IMR-90 (cell line): ENCODE results near the gene SLC17A4. TPM values are rescaled to one million over a fixed set of nuclear protein-coding genes. Genes with fewer than 3 reads are reported as not detected.

Source experiments
- ATAC-seq: fragments of 200-7000 bp; cut with Tn5 transposase; 2 replicates; pipeline ENCODE4 v1.9.1; 2020; ENCODE audit warnings: low read depth, mild to moderate bottlenecking, moderate library complexity
- BruUV-seq: library from RNA; stranded (reverse); fragments of 400-500 nt; replicated peaks from 2 replicates; lab custom pipeline; 2021; lab: Mats Ljungman, UMichigan
- CTCF ChIA-PET: fragments of 300-600 bp; formaldehyde crosslinking; extraction: SDS; loops from one replicate; lab custom pipeline; 2021; ENCODE audit warnings: antibody characterized with exemption; lab: Yijun Ruan, JAX
- POLR2A ChIA-PET: fragments of 300-600 bp; sonication (Branson Sonifier 250); formaldehyde crosslinking; loops from one replicate; lab custom pipeline; 2022; ENCODE audit warnings: antibody characterized with exemption; ENCODE audit not compliant: unreplicated experiment; lab: Charles Lee
- DNase-seq: peaks from one replicate; pipeline ENCODE4 v3.0.0; 2013
- H2AFZ ChIP-seq: replicated peaks from 2 replicates; pipeline ENCODE3; 2013; ENCODE audit warnings: low read length, mild to moderate bottlenecking; ENCODE audit not compliant: poor library complexity
- H2AK5ac ChIP-seq: 2 replicates; pipeline ENCODE4 v1.6.1; 2013; ENCODE audit warnings: low read depth, low read length, inconsistent platforms
- H2AK9ac ChIP-seq: replicated peaks from 2 replicates; pipeline ENCODE3; 2013; ENCODE audit warnings: mild to moderate bottlenecking, low read depth, low read length, moderate library complexity; ENCODE audit not compliant: poor library complexity
- H2BK120ac ChIP-seq: 2 replicates; pipeline ENCODE4 v1.6.1; 2013; ENCODE audit warnings: low read depth, low read length, inconsistent platforms
- H2BK15ac ChIP-seq: 3 replicates; pipeline ENCODE4 v1.6.1; 2013; ENCODE audit warnings: low read depth, low read length, inconsistent platforms
- H2BK20ac ChIP-seq: 2 replicates; pipeline ENCODE4 v1.6.1; 2013; ENCODE audit warnings: low read depth, mild to moderate bottlenecking, inconsistent platforms, low read length, moderate library complexity
- H2BK5ac ChIP-seq: 2 replicates; pipeline ENCODE4 v1.6.1; 2013; ENCODE audit warnings: mild to moderate bottlenecking, low read depth, low read length, inconsistent platforms; ENCODE audit not compliant: poor library complexity, severe bottlenecking
- H3K14ac ChIP-seq: replicated peaks from 2 replicates; pipeline ENCODE4 v1.6.1; 2013; ENCODE audit warnings: low read depth, low read length, inconsistent platforms
- H3K18ac ChIP-seq: 2 replicates; pipeline ENCODE4 v1.6.1; 2013; ENCODE audit warnings: low read depth, low read length, control low read depth
- H3K23ac ChIP-seq: 2 replicates; pipeline ENCODE4 v1.6.1; 2013; ENCODE audit warnings: low read depth, low read length, inconsistent platforms
- H3K27ac ChIP-seq: 2 replicates; pipeline ENCODE4 v1.5.1; 2013; ENCODE audit warnings: mild to moderate bottlenecking, control low read depth, low read length; ENCODE audit not compliant: insufficient read depth
- H3K27me3 ChIP-seq: 2 replicates; pipeline ENCODE4 v1.6.1; 2013; ENCODE audit warnings: low read length; ENCODE audit not compliant: control insufficient read depth, insufficient read depth
- H3K36me3 ChIP-seq: 2 replicates; pipeline ENCODE4 v1.6.1; 2013; ENCODE audit warnings: low read length, mixed read lengths; ENCODE audit not compliant: control insufficient read depth, insufficient read depth
- H3K4ac ChIP-seq: 2 replicates; pipeline ENCODE4 v1.6.1; 2013; ENCODE audit warnings: low read depth, low read length, inconsistent platforms
- H3K4me1 ChIP-seq: 2 replicates; pipeline ENCODE4 v1.6.1; 2013; ENCODE audit warnings: low read length, mixed read lengths; ENCODE audit not compliant: control insufficient read depth, insufficient read depth
- H3K4me2 ChIP-seq: 2 replicates; pipeline ENCODE4 v1.6.1; 2013; ENCODE audit warnings: low read depth, mild to moderate bottlenecking, control low read depth, low read length, moderate library complexity
- H3K4me3 ChIP-seq: 2 replicates; pipeline ENCODE4 v1.5.1; 2013; ENCODE audit warnings: low read depth, mild to moderate bottlenecking, control low read depth, low read length, moderate library complexity; ENCODE audit not compliant: insufficient read depth
- H3K56ac ChIP-seq: 2 replicates; pipeline ENCODE4 v1.6.1; 2013; ENCODE audit warnings: low read length, inconsistent platforms; ENCODE audit not compliant: insufficient read depth; ENCODE audit errors: extremely low read depth
- H3K79me1 ChIP-seq, 2 experiments: 2 replicates each; pipeline ENCODE4 v1.6.1; 2013; ENCODE audit warnings: low read length in 2 of 2, inconsistent platforms in 1 of 2, low read depth in 1 of 2
- H3K9ac ChIP-seq: 2 replicates; pipeline ENCODE4 v1.6.1; 2013; ENCODE audit warnings: low read depth, low read length, control low read depth
- H3K9me1 ChIP-seq: 2 replicates; pipeline ENCODE4 v1.6.1; 2013; ENCODE audit warnings: low read length, inconsistent platforms; ENCODE audit not compliant: insufficient read depth
- H3K9me3 ChIP-seq: 2 replicates; pipeline ENCODE4 v1.6.1; 2013; ENCODE audit warnings: low read length; ENCODE audit not compliant: control insufficient read depth, insufficient read depth
- H4K20me1 ChIP-seq: 2 replicates; pipeline ENCODE4 v1.6.1; 2013; ENCODE audit warnings: low read length, inconsistent platforms; ENCODE audit not compliant: insufficient read depth
- H4K5ac ChIP-seq: 2 replicates; pipeline ENCODE4 v1.6.1; 2013; ENCODE audit warnings: mild to moderate bottlenecking, low read depth, low read length, control low read depth
- H4K8ac ChIP-seq, 2 experiments: 2 replicates each; pipeline ENCODE4 v1.6.1; 2013; ENCODE audit warnings: low read depth in 2 of 2, low read length in 2 of 2, control low read depth in 1 of 2, inconsistent platforms in 1 of 2
- H4K91ac ChIP-seq: 2 replicates; pipeline ENCODE4 v1.6.1; 2013; ENCODE audit warnings: low read depth, low read length, inconsistent platforms; ENCODE audit not compliant: insufficient read depth
- BHLHE40 ChIP-seq: fragments of 150-350 bp; IDR thresholded peaks from 2 replicates; pipeline ENCODE4 v1.6.1; 2016; ENCODE audit warnings: mild to moderate bottlenecking, low read depth, low read length
- CEBPB ChIP-seq: IDR thresholded peaks from 2 replicates; pipeline ENCODE4 v1.6.1; 2012; ENCODE audit warnings: low read depth, low read length, improper control_type of control experiment
- CHD1 ChIP-seq: IDR thresholded peaks from 2 replicates; pipeline ENCODE4 v1.6.1; 2012; ENCODE audit warnings: low read depth, low read length, improper control_type of control experiment
- FOS ChIP-seq: fragments of 150-350 bp; IDR thresholded peaks from 2 replicates; pipeline ENCODE4 v1.6.1; 2016; ENCODE audit warnings: low read depth, low read length
- MAFK ChIP-seq: IDR thresholded peaks from 2 replicates; pipeline ENCODE4 v1.6.1; 2012; ENCODE audit warnings: low read depth, low read length, improper control_type of control experiment
- MAZ ChIP-seq: IDR thresholded peaks from 2 replicates; pipeline ENCODE4 v1.6.1; 2012; ENCODE audit warnings: low read depth, mild to moderate bottlenecking, low read length, improper control_type of control experiment, moderate library complexity, borderline replicate concordance
- MXI1 ChIP-seq: IDR thresholded peaks from 2 replicates; pipeline ENCODE4 v1.6.1; 2012; ENCODE audit warnings: low read depth, mild to moderate bottlenecking, low read length, moderate library complexity, borderline replicate concordance
- NFE2L2 ChIP-seq: fragments of 150-350 bp; IDR thresholded peaks from 2 replicates; pipeline ENCODE4 v1.6.1; 2016; ENCODE audit warnings: low read depth, mild to moderate bottlenecking, low read length
- POLR2A ChIP-seq: IDR thresholded peaks from 2 replicates; pipeline ENCODE4 v1.6.1; 2012; ENCODE audit warnings: mild to moderate bottlenecking, low read depth, low read length
- RAD21 ChIP-seq: IDR thresholded peaks from 2 replicates; pipeline ENCODE4 v1.6.1; 2012; ENCODE audit warnings: low read length, improper control_type of control experiment
- RCOR1 ChIP-seq: IDR thresholded peaks from 2 replicates; pipeline ENCODE4 v1.6.1; 2012; ENCODE audit warnings: mild to moderate bottlenecking, low read length, improper control_type of control experiment; ENCODE audit not compliant: insufficient replicate concordance
- RFX5 ChIP-seq: IDR thresholded peaks from 2 replicates; pipeline ENCODE4 v1.8.0; 2012; ENCODE audit warnings: low read depth, mild to moderate bottlenecking, low read length, moderate library complexity
- SMC3 ChIP-seq: fragments of 150-350 bp; IDR thresholded peaks from 2 replicates; pipeline ENCODE4 v1.6.1; 2016; ENCODE audit warnings: low read depth, mild to moderate bottlenecking, antibody characterized with exemption, low read length, moderate library complexity
- WGBS, 2 experiments: methylation state at CpG; one replicate each; pipeline versions ENCODE4 v1.1.5 to v1.1.7; 2013; ENCODE audit warnings: missing lambda C conversion rate in 2 of 2; ENCODE audit not compliant: insufficient read length in 1 of 2; ENCODE audit errors: extremely low coverage in 2 of 2; 5-methylcytosine and 5-hydroxymethylcytosine counted together
- dilution Hi-C: fragments of 300-500 bp; cut with HindIII; formaldehyde crosslinking; loops from one replicate; pipeline ENCODE4 v1.14.3; 2018; ENCODE audit warnings: low sequenced_read_pairs; ENCODE audit not compliant: unreplicated experiment
- in situ Hi-C: fragments of 300-500 bp; cut with MboI; formaldehyde crosslinking; loops from 3 replicates; pipeline ENCODE4 v1.14.3; 2019; ENCODE audit warnings: low sequenced_read_pairs, inconsistent platforms, mixed read lengths
- intact Hi-C: fragments of 100-400 bp; cut with micrococcal nuclease; formaldehyde crosslinking; loops from 2 replicates; pipeline ENCODE4 v1.10.0; 2022
- polyA plus RNA-seq, 3 experiments: library from polyadenylated mRNA; depleted of rRNA; stranded (reverse); fragments of >200 nt; gene quantifications; 2 replicates each; pipeline ENCODE4 v1.2.3, GENCODE V29; 2012; ENCODE audit warnings: low replicate concordance in 1 of 3
- total RNA-seq: library from RNA; depleted of rRNA; stranded (reverse); fragments of >200 nt; gene quantifications from 2 replicates; pipeline ENCODE4 v1.2.3, GENCODE V29; 2012
- TF ChIP-seq, protein P1 (sequence below): fragments of 150-350 bp; IDR thresholded peaks from 2 replicates; pipeline ENCODE4 v1.6.1; 2017; ENCODE audit warnings: mild to moderate bottlenecking, antibody characterized with exemption, low read length, low read depth
- TF ChIP-seq, protein P2 (sequence below): conservative IDR thresholded peaks from 2 replicates; pipeline ENCODE4 v1.5.1; 2012; ENCODE audit warnings: mild to moderate bottlenecking, low read depth, low read length, improper control_type of control experiment
- TF ChIP-seq, protein P3 (sequence below): fragments of 150-350 bp; IDR thresholded peaks from 2 replicates; pipeline ENCODE4 v1.6.1; 2016; ENCODE audit warnings: low read depth, mild to moderate bottlenecking, low read length, moderate library complexity, borderline replicate concordance

The SLC17A4 gene
- total and polyA plus RNA-seq, 2 of the 4 experiments (the other 2 are of a cell fraction): not detected

DNA sequence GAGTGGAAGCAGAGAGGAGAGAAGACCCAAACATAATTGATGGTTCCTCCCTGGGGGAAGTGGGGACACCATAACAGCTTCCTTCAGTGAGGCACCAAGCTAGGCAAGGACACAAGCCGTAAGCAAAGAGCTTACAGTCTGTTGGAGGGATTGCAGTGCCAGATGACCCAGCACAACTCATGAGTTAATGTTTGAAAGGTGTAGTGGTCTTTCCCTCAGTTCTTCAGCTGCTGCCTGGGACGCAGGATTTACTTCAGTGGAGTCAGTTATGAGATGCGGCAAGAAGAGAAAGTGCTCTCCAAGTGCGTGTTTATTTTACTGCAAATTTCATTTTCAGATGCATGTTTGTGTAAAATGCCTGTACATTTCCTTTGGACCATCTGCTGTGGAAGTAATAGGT lies 38.7 kb upstream of the SLC17A4 start:
- in situ Hi-C loops (no loop called here), intact Hi-C loops (loop anchor here (10.0 kb wide), 1 partner anchor 451 kb away; no protein-coding TSS in a partner anchor), dilution Hi-C loops (no loop called here)
- no peak overlapping the region for H2BK20ac ChIP-seq
- DNase-seq (no peak), ATAC-seq (no peak)
- TF ChIP-seq, protein P1, sequence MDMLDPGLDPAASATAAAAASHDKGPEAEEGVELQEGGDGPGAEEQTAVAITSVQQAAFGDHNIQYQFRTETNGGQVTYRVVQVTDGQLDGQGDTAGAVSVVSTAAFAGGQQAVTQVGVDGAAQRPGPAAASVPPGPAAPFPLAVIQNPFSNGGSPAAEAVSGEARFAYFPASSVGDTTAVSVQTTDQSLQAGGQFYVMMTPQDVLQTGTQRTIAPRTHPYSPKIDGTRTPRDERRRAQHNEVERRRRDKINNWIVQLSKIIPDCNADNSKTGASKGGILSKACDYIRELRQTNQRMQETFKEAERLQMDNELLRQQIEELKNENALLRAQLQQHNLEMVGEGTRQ: no peak
- TF ChIP-seq NFE2L2 (no peak), MXI1 (no peak), CHD1 (no peak), POLR2A (no peak), CEBPB (no peak), MAZ (no peak), SMC3 (no peak), RCOR1 (no peak), MAFK (no peak), RFX5 (no peak), FOS (no peak), BHLHE40 (no peak), RAD21 (no peak)
- TF ChIP-seq, protein P2, sequence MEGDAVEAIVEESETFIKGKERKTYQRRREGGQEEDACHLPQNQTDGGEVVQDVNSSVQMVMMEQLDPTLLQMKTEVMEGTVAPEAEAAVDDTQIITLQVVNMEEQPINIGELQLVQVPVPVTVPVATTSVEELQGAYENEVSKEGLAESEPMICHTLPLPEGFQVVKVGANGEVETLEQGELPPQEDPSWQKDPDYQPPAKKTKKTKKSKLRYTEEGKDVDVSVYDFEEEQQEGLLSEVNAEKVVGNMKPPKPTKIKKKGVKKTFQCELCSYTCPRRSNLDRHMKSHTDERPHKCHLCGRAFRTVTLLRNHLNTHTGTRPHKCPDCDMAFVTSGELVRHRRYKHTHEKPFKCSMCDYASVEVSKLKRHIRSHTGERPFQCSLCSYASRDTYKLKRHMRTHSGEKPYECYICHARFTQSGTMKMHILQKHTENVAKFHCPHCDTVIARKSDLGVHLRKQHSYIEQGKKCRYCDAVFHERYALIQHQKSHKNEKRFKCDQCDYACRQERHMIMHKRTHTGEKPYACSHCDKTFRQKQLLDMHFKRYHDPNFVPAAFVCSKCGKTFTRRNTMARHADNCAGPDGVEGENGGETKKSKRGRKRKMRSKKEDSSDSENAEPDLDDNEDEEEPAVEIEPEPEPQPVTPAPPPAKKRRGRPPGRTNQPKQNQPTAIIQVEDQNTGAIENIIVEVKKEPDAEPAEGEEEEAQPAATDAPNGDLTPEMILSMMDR: no peak
- TF ChIP-seq, protein P3, sequence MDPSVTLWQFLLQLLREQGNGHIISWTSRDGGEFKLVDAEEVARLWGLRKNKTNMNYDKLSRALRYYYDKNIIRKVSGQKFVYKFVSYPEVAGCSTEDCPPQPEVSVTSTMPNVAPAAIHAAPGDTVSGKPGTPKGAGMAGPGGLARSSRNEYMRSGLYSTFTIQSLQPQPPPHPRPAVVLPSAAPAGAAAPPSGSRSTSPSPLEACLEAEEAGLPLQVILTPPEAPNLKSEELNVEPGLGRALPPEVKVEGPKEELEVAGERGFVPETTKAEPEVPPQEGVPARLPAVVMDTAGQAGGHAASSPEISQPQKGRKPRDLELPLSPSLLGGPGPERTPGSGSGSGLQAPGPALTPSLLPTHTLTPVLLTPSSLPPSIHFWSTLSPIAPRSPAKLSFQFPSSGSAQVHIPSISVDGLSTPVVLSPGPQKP: no peak
- no peaks in the 10 kb centered on the region for H3K27me3 ChIP-seq
- no peak overlapping the region for H3K18ac ChIP-seq
- no peak overlapping the region for H3K4me3 ChIP-seq
- H3K79me1 ChIP-seq: no peaks in the 10 kb centered on the region
- H3K23ac ChIP-seq: no peak overlapping the region
- H2BK15ac ChIP-seq: no peak overlapping the region
- no peak overlapping the region for H4K91ac ChIP-seq
- H2AFZ ChIP-seq: no peak overlapping the region
- POLR2A ChIA-PET: no interaction called here
- H3K27ac ChIP-seq: no peak overlapping the region
- no peak overlapping the region for H4K5ac ChIP-seq
- no TSS peak for BruUV-seq
- no peak overlapping the region for H3K4me2 ChIP-seq
- no peak overlapping the region for H2AK9ac ChIP-seq
- no peaks in the 10 kb centered on the region for H3K9me1 ChIP-seq
- no peak overlapping the region for H3K9ac ChIP-seq
- no peak overlapping the region for H4K8ac ChIP-seq
- no peaks in the 10 kb centered on the region for H3K4me1 ChIP-seq
- H2BK5ac ChIP-seq: no peak overlapping the region
- CTCF ChIA-PET: interaction anchor here (1.1 kb wide), 1 partner anchor 10 kb away, joined by 3 read pairs; no protein-coding TSS in a partner anchor
- no peak overlapping the region for H2BK120ac ChIP-seq
- WGBS, 2 experiments: 47% methylated on average over 2 of the region's 4 CpGs; no CpG with 5 or more reads in 1 of the 2 experiments
- no peak overlapping the region for H3K14ac ChIP-seq
- no peak overlapping the region for H2AK5ac ChIP-seq
- H3K36me3 ChIP-seq: no peaks in the 10 kb centered on the region
- no peak overlapping the region for H3K56ac ChIP-seq
- H3K9me3 ChIP-seq: no peaks in the 10 kb centered on the region
- no peaks in the 10 kb centered on the region for H4K20me1 ChIP-seq
- H3K4ac ChIP-seq: no peak overlapping the region
